ENCODE results near the gene FHOD3. TPM values are rescaled to one million over a fixed set of nuclear protein-coding genes. Genes with fewer than 3 reads are reported as not detected.

Gene FHOD3
- total RNA-seq, 1 donor from 2014 or later: not detected

- H3K4me1 Mint-ChIP-seq (ENCODE audit: low read depth): no peaks in the 10 kb centered on the region
- no peaks in the 10 kb centered on the region for H3K27me3 Mint-ChIP-seq (ENCODE audit: insufficient read depth)
- no peaks in the 10 kb centered on the region for H3K36me3 Mint-ChIP-seq (ENCODE audit: low read depth)
- no peak for DNase-seq (ENCODE audit: low spot score)
- H3K4me3 Mint-ChIP-seq: no peak overlapping the region
- no peaks in the 10 kb centered on the region for H3K9me3 Mint-ChIP-seq
- intact Hi-C loops (cut with micrococcal nuclease): no loop called here
- H3K27ac Mint-ChIP-seq: no peak overlapping the region
These were observed 168.5 kb downstream of the FHOD3 start for GRCh38 chr18:36465970-36466369.

- H3K9me3 Mint-ChIP-seq: no peaks in the 10 kb centered on the region
- H3K27ac Mint-ChIP-seq: no peak overlapping the region
- H3K36me3 Mint-ChIP-seq (ENCODE audit: low read depth): no peaks in the 10 kb centered on the region
- H3K4me1 Mint-ChIP-seq (ENCODE audit: low read depth): no peaks in the 10 kb centered on the region
- no peak overlapping the region for H3K4me3 Mint-ChIP-seq
- no peaks in the 10 kb centered on the region for H3K27me3 Mint-ChIP-seq (ENCODE audit: insufficient read depth)
- no peak for DNase-seq (ENCODE audit: low spot score)
- intact Hi-C loops (cut with micrococcal nuclease): no loop called here
These were observed 170.1 kb downstream of the FHOD3 start for GRCh38 chr18:36467614-36468013.

GRCh38 chr18:36468161-36468560, 170.6 kb downstream of the FHOD3 start:
- Mint-ChIP-seq H3K9me3 (no peaks in the 10 kb centered on the region), H3K4me1 (ENCODE audit: low read depth) (no peaks in the 10 kb centered on the region), H3K27ac (no peak overlapping the region), H3K36me3 (ENCODE audit: low read depth) (no peaks in the 10 kb centered on the region), H3K4me3 (no peak overlapping the region), H3K27me3 (ENCODE audit: insufficient read depth) (no peaks in the 10 kb centered on the region)
- intact Hi-C loops (cut with micrococcal nuclease): no loop called here
- DNase-seq (ENCODE audit: low spot score): no peak

- no peaks in the 10 kb centered on the region for H3K27me3 Mint-ChIP-seq (ENCODE audit: insufficient read depth)
- H3K4me1 Mint-ChIP-seq (ENCODE audit: low read depth): no peaks in the 10 kb centered on the region
- no peak overlapping the region for H3K27ac Mint-ChIP-seq
- DNase-seq (ENCODE audit: low spot score): no peak
- no peaks in the 10 kb centered on the region for H3K9me3 Mint-ChIP-seq
- no peak overlapping the region for H3K4me3 Mint-ChIP-seq
- no peaks in the 10 kb centered on the region for H3K36me3 Mint-ChIP-seq (ENCODE audit: low read depth)
- intact Hi-C loops (cut with micrococcal nuclease): no loop called here
These were observed 171.9 kb downstream of the FHOD3 start for GRCh38 chr18:36469461-36469860.

GRCh38 chr18:36470896-36471295, 173.4 kb downstream of the FHOD3 start:
- Mint-ChIP-seq H3K36me3 (ENCODE audit: low read depth) (no peaks in the 10 kb centered on the region), H3K4me3 (no peak overlapping the region), H3K4me1 (ENCODE audit: low read depth) (no peaks in the 10 kb centered on the region), H3K27ac (no peak overlapping the region), H3K9me3 (no peaks in the 10 kb centered on the region), H3K27me3 (ENCODE audit: insufficient read depth) (no peaks in the 10 kb centered on the region)
- DNase-seq (ENCODE audit: low spot score): no peak
- intact Hi-C loops (cut with micrococcal nuclease): no loop called here

GRCh38 chr18:36471393-36471792, 173.9 kb downstream of the FHOD3 start:
- Mint-ChIP-seq H3K36me3 (ENCODE audit: low read depth) (no peaks in the 10 kb centered on the region), H3K9me3 (no peaks in the 10 kb centered on the region), H3K27ac (no peak overlapping the region), H3K4me3 (no peak overlapping the region), H3K4me1 (ENCODE audit: low read depth) (no peaks in the 10 kb centered on the region), H3K27me3 (ENCODE audit: insufficient read depth) (no peaks in the 10 kb centered on the region)
- no peak for DNase-seq (ENCODE audit: low spot score)
- intact Hi-C loops (cut with micrococcal nuclease): no loop called here

- H3K27me3 Mint-ChIP-seq (ENCODE audit: insufficient read depth): peaks cover 3% of the 10 kb centered on the region
These were observed 178.9 kb downstream of the FHOD3 start for GRCh38 chr18:36476433-36476832.

GRCh38 chr18:36477776-36478175, 180.3 kb downstream of the FHOD3 start:
- no peak for DNase-seq (ENCODE audit: low spot score)
- peaks cover 3% of the 10 kb centered on the region for H3K27me3 Mint-ChIP-seq (ENCODE audit: insufficient read depth)
- H3K36me3 Mint-ChIP-seq (ENCODE audit: low read depth): no peaks in the 10 kb centered on the region
- H3K4me3 Mint-ChIP-seq: no peak overlapping the region
- H3K9me3 Mint-ChIP-seq: no peaks in the 10 kb centered on the region
- intact Hi-C loops (cut with micrococcal nuclease): no loop called here
- H3K4me1 Mint-ChIP-seq (ENCODE audit: low read depth): no peaks in the 10 kb centered on the region
- no peak overlapping the region for H3K27ac Mint-ChIP-seq

More at GRCh38 chr18:36476433-36476832, 178.9 kb downstream of the FHOD3 start:
- intact Hi-C loops (cut with micrococcal nuclease): no loop called here
- DNase-seq (ENCODE audit: low spot score): no peak
- H3K27ac Mint-ChIP-seq: no peak overlapping the region
- no peak overlapping the region for H3K4me3 Mint-ChIP-seq
- no peaks in the 10 kb centered on the region for H3K36me3 Mint-ChIP-seq (ENCODE audit: low read depth)
- H3K9me3 Mint-ChIP-seq: no peaks in the 10 kb centered on the region
- no peaks in the 10 kb centered on the region for H3K4me1 Mint-ChIP-seq (ENCODE audit: low read depth)

- H3K27me3 Mint-ChIP-seq (ENCODE audit: insufficient read depth): peaks cover 3% of the 10 kb centered on the region
- H3K36me3 Mint-ChIP-seq (ENCODE audit: low read depth): no peaks in the 10 kb centered on the region
- no peak for DNase-seq (ENCODE audit: low spot score)
- intact Hi-C loops (cut with micrococcal nuclease): no loop called here
- H3K4me3 Mint-ChIP-seq: no peak overlapping the region
- no peak overlapping the region for H3K27ac Mint-ChIP-seq
- no peaks in the 10 kb centered on the region for H3K4me1 Mint-ChIP-seq (ENCODE audit: low read depth)
- no peaks in the 10 kb centered on the region for H3K9me3 Mint-ChIP-seq
These were observed 183.7 kb downstream of the FHOD3 start for GRCh38 chr18:36481201-36481657.

GRCh38 chr18:36481935-36482334, 184.4 kb downstream of the FHOD3 start:
- H3K4me1 Mint-ChIP-seq (ENCODE audit: low read depth): no peaks in the 10 kb centered on the region
- no peaks in the 10 kb centered on the region for H3K36me3 Mint-ChIP-seq (ENCODE audit: low read depth)
- H3K9me3 Mint-ChIP-seq: no peaks in the 10 kb centered on the region
- peaks cover 3% of the 10 kb centered on the region for H3K27me3 Mint-ChIP-seq (ENCODE audit: insufficient read depth)
- no peak overlapping the region for H3K4me3 Mint-ChIP-seq
- intact Hi-C loops (cut with micrococcal nuclease): no loop called here
- DNase-seq (ENCODE audit: low spot score): no peak
- no peak overlapping the region for H3K27ac Mint-ChIP-seq

- Mint-ChIP-seq H3K9me3 (no peaks in the 10 kb centered on the region), H3K27me3 (ENCODE audit: insufficient read depth) (no peaks in the 10 kb centered on the region), H3K27ac (no peak overlapping the region), H3K4me1 (ENCODE audit: low read depth) (no peaks in the 10 kb centered on the region), H3K36me3 (ENCODE audit: low read depth) (no peaks in the 10 kb centered on the region), H3K4me3 (no peak overlapping the region)
- DNase-seq (ENCODE audit: low spot score): no peak
- intact Hi-C loops (cut with micrococcal nuclease): no loop called here
These were observed 187.1 kb downstream of the FHOD3 start for GRCh38 chr18:36484591-36484990.

GRCh38 chr18:36485772-36486171, 188.3 kb downstream of the FHOD3 start:
- no peaks in the 10 kb centered on the region for H3K4me1 Mint-ChIP-seq (ENCODE audit: low read depth)
- H3K36me3 Mint-ChIP-seq (ENCODE audit: low read depth): no peaks in the 10 kb centered on the region
- H3K27ac Mint-ChIP-seq: no peak overlapping the region
- no peaks in the 10 kb centered on the region for H3K9me3 Mint-ChIP-seq
- DNase-seq (ENCODE audit: low spot score): no peak
- H3K27me3 Mint-ChIP-seq (ENCODE audit: insufficient read depth): no peaks in the 10 kb centered on the region
- intact Hi-C loops (cut with micrococcal nuclease): no loop called here
- H3K4me3 Mint-ChIP-seq: no peak overlapping the region

- Mint-ChIP-seq H3K27ac (no peak overlapping the region), H3K4me1 (ENCODE audit: low read depth) (no peaks in the 10 kb centered on the region), H3K27me3 (ENCODE audit: insufficient read depth) (no peaks in the 10 kb centered on the region), H3K4me3 (no peak overlapping the region), H3K9me3 (no peaks in the 10 kb centered on the region), H3K36me3 (ENCODE audit: low read depth) (no peaks in the 10 kb centered on the region)
- DNase-seq (ENCODE audit: low spot score): no peak
- intact Hi-C loops (cut with micrococcal nuclease): no loop called here
These were observed 190.6 kb downstream of the FHOD3 start for GRCh38 chr18:36488131-36488530.

GRCh38 chr18:36490897-36491296, 193.4 kb downstream of the FHOD3 start:
- H3K36me3 Mint-ChIP-seq (ENCODE audit: low read depth): no peaks in the 10 kb centered on the region
- no peak overlapping the region for H3K4me3 Mint-ChIP-seq

More at GRCh38 chr18:36490897-36491296, 193.4 kb downstream of the FHOD3 start:
- H3K27ac Mint-ChIP-seq: no peak overlapping the region
- no peaks in the 10 kb centered on the region for H3K9me3 Mint-ChIP-seq
- intact Hi-C loops (cut with micrococcal nuclease): no loop called here
- H3K27me3 Mint-ChIP-seq (ENCODE audit: insufficient read depth): peaks cover 9% of the 10 kb centered on the region
- H3K4me1 Mint-ChIP-seq (ENCODE audit: low read depth): no peaks in the 10 kb centered on the region
- DNase-seq (ENCODE audit: low spot score): no peak

All from activated T-helper 1 cell treated with anti-CD3 and anti-CD28 coated beads, Interleukin-12 subunit alpha, Interleukin-12 subunit beta, Interleukin-2, Interleukin-4 antibody, amounts not matched to agents 30 ng/mL and 10 ng/mL and 1 ng/mL, durations not matched to agents 14 hours and 24 hours and 36 hours (primary cell).